ENCODE data around the gene SLC19A1. TPM values are rescaled to one million over a fixed set of nuclear protein-coding genes. Genes with fewer than 3 reads are reported as not detected.

The SLC19A1 gene
- total RNA-seq, 5 donors from 2014 or later (not counting 1 experiment from before 2014, with no cell fraction given) = 10.4 to 19.2 (median 16.4) TPM

DNA sequence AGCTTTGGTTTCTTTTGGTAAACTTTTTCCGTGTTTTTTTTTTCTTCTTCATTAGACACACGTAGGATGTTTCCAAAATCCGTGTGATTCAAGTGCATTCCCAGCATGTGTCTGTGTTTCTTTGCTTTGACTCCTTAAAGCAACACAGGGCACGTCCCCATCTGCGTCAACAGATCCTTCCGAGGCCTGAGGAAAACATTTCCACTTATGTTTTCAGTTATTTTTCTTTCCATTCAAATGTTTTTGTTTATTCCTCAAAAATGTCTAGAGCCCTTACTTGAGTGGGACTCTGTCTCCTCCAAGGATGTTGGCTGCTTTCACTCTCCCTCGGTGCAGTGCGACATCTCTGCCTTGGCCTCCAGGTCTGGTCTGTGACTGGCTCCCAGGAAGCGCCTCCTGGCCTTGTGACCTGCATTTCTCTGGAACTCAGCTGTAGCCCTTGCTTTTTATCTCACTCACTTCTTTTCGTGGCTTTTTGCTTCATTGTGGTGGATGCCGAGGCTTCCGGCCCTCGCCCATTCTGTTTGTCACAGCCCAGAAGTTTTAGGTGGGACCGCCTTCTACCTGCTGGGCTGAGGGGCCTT lies 31.3 kb upstream of the SLC19A1 start:
- H3K27me3 Mint-ChIP-seq = peaks cover 0 to 1% of the 10 kb centered on the region in 2 donors
- H3K36me3 Mint-ChIP-seq = no peaks in the 10 kb centered on the region
- 83% methylated on average over 9 of the region's 14 CpGs for WGBS (ENCODE audit: insufficient coverage)
- Histone ChIP-seq H3K4me3 (ENCODE audit: control insufficient read depth in 1 of 2, extremely low read depth in 1 of 2, low read length in 1 of 2) (no peak overlapping the region), H3K9me3 (no peaks in the 10 kb centered on the region), H3K36me3 (ENCODE audit: control insufficient read depth in 2 of 2, extremely low read depth in 1 of 2, insufficient read depth in 1 of 2, low read length in 1 of 2) (no peaks in the 10 kb centered on the region), H3K27ac (ENCODE audit: low read length) (no peak overlapping the region), H3K27me3 (replicated peaks in 1 of 2; ENCODE audit: control insufficient read depth in 2 of 2, extremely low read depth in 1 of 2, insufficient read depth in 2 of 2, low read length in 1 of 2) (peaks cover 0 to 20% of the 10 kb centered on the region in 2 experiments), H3K4me1 (ENCODE audit: control insufficient read depth in 1 of 2, extremely low read depth in 1 of 2, insufficient read depth in 2 of 2, low read length in 2 of 2) (no peaks in the 10 kb centered on the region)
- H3K4me3 Mint-ChIP-seq = no peak overlapping the region
- peak overlapping the region in 1 of 2 donors; percentile 53 for H3K27ac Mint-ChIP-seq
- POLR2A ChIA-PET = no interaction called here
- no peaks in the 10 kb centered on the region for H3K9me3 Mint-ChIP-seq
- no peaks in the 10 kb centered on the region for H3K4me1 Mint-ChIP-seq
- DNase-seq = no peak
- CTCF ChIA-PET = interaction anchor here (0.6 to 0.7 kb wide), 2 partner anchors 603 to 1080 kb away, joined by 3 to 4 read pairs; no protein-coding TSS in a partner anchor
- ATAC-seq (replicated peaks in 1 of 4) = peak in 1 of 4 experiments; percentile 17

DNA sequence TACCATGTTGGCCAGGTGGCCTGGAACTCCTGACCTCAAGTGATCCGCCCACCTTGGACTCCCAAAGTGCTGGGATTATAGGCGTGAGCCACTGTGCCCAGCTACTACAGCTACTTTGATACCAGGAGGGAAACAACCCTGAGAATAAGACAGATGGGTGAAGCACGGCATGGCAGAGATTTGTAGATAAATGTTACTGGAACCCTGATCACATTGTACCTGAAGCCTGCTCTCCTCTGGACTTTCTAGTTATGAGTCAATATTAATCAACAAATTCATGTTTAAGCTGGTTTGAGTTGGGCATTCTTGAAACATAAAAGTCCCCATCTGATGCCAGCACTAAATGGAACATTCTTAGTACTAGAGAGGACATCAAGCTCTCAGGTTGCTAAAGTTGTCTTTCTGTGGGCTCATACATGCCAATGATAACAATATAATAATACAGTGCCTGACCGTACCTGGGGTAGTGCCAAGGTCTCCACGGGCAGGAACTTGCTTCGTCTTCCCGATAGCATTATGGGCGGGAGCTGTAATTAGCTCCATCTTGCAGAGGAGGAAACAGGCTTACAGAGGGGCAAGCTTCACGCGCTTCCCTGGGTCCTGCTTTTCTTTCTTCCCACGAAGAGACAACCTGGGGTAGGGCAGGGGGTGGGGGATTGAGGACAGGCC lies 30.7 kb upstream of the SLC19A1 start:
- Mint-ChIP-seq H3K4me1 (no peaks in the 10 kb centered on the region), H3K9me3 (no peaks in the 10 kb centered on the region), H3K36me3 (no peaks in the 10 kb centered on the region), H3K27ac (no peak overlapping the region), H3K27me3 (peaks cover 0 to 1% of the 10 kb centered on the region in 2 donors), H3K4me3 (no peak overlapping the region)
- no peak for ATAC-seq (replicated peaks in 1 of 4)
- no peak for DNase-seq
- no peaks in the 10 kb centered on the region for H3K9me3 ChIP-seq
- ChIA-PET POLR2A (no interaction called here), CTCF (interaction anchor here (0.6 to 0.7 kb wide), 2 partner anchors 602 to 1079 kb away, joined by 3 to 4 read pairs; no protein-coding TSS in a partner anchor)
- no peaks in the 10 kb centered on the region for H3K36me3 ChIP-seq (ENCODE audit: control insufficient read depth in 2 of 2, extremely low read depth in 1 of 2, insufficient read depth in 1 of 2, low read length in 1 of 2)
- no peak overlapping the region for H3K27ac ChIP-seq (ENCODE audit: low read length)
- peaks cover 0 to 14% of the 10 kb centered on the region in 2 experiments for H3K27me3 ChIP-seq (replicated peaks in 1 of 2; ENCODE audit: control insufficient read depth in 2 of 2, extremely low read depth in 1 of 2, insufficient read depth in 2 of 2, low read length in 1 of 2)
- no peak overlapping the region for H3K4me3 ChIP-seq (ENCODE audit: control insufficient read depth in 1 of 2, extremely low read depth in 1 of 2, low read length in 1 of 2)
- no peaks in the 10 kb centered on the region for H3K4me1 ChIP-seq (ENCODE audit: control insufficient read depth in 1 of 2, extremely low read depth in 1 of 2, insufficient read depth in 2 of 2, low read length in 2 of 2)
- WGBS (ENCODE audit: insufficient coverage) = 83% methylated on average over 6 of the region's 11 CpGs

GRCh38 chr21:45572231-45572630 lies 30.0 kb upstream of the SLC19A1 start:
- Histone ChIP-seq H3K36me3 (ENCODE audit: control insufficient read depth in 2 of 2, extremely low read depth in 1 of 2, insufficient read depth in 1 of 2, low read length in 1 of 2) (no peaks in the 10 kb centered on the region), H3K4me3 (ENCODE audit: control insufficient read depth in 1 of 2, extremely low read depth in 1 of 2, low read length in 1 of 2) (no peak overlapping the region), H3K4me1 (ENCODE audit: control insufficient read depth in 1 of 2, extremely low read depth in 1 of 2, insufficient read depth in 2 of 2, low read length in 2 of 2) (no peaks in the 10 kb centered on the region), H3K27me3 (replicated peaks in 1 of 2; ENCODE audit: control insufficient read depth in 2 of 2, extremely low read depth in 1 of 2, insufficient read depth in 2 of 2, low read length in 1 of 2) (peaks cover 0 to 12% of the 10 kb centered on the region in 2 experiments), H3K9me3 (no peaks in the 10 kb centered on the region), H3K27ac (ENCODE audit: low read length) (no peak overlapping the region)
- WGBS (ENCODE audit: insufficient coverage) = 90% methylated on average over 3 of the region's 8 CpGs
- Mint-ChIP-seq H3K27me3 (peaks cover 0 to 1% of the 10 kb centered on the region in 2 donors), H3K4me3 (no peak overlapping the region), H3K36me3 (no peaks in the 10 kb centered on the region), H3K4me1 (no peaks in the 10 kb centered on the region), H3K9me3 (no peaks in the 10 kb centered on the region), H3K27ac (no peak overlapping the region)
- DNase-seq (no peak), ATAC-seq (replicated peaks in 1 of 4) (no peak)
- ChIA-PET POLR2A (no interaction called here), CTCF (no interaction called here)

GRCh38 chr21:45571641-45572040 lies 29.4 kb upstream of the SLC19A1 start:
- WGBS (ENCODE audit: insufficient coverage) = 76% methylated on average over 14 of the region's 15 CpGs
- no peak overlapping the region for H3K27ac Mint-ChIP-seq
- CTCF ChIA-PET = no interaction called here

GRCh38 chr21:45570826-45571601 lies 28.8 kb upstream of the SLC19A1 start:
- Mint-ChIP-seq H3K27ac (no peak overlapping the region), H3K4me1 (no peaks in the 10 kb centered on the region), H3K27me3 (no peaks in the 10 kb centered on the region), H3K4me3 (no peak overlapping the region), H3K9me3 (no peaks in the 10 kb centered on the region), H3K36me3 (no peaks in the 10 kb centered on the region)
- ATAC-seq (replicated peaks in 1 of 4) (no peak), DNase-seq (no peak)
- H3K27me3 ChIP-seq (replicated peaks in 1 of 2; ENCODE audit: control insufficient read depth in 2 of 2, extremely low read depth in 1 of 2, insufficient read depth in 2 of 2, low read length in 1 of 2) = peaks cover 0 to 3% of the 10 kb centered on the region in 2 experiments
- ChIA-PET POLR2A (no interaction called here), CTCF (no interaction called here)
- no peak overlapping the region for H3K27ac ChIP-seq (ENCODE audit: low read length)
- no peaks in the 10 kb centered on the region for H3K4me1 ChIP-seq (ENCODE audit: control insufficient read depth in 1 of 2, extremely low read depth in 1 of 2, insufficient read depth in 2 of 2, low read length in 2 of 2)
- H3K9me3 ChIP-seq = no peaks in the 10 kb centered on the region
- whole genome bisulfite sequencing (ENCODE audit: insufficient coverage) = 90% methylated on average over 16 of the region's 20 CpGs
- H3K36me3 ChIP-seq (ENCODE audit: control insufficient read depth in 2 of 2, extremely low read depth in 1 of 2, insufficient read depth in 1 of 2, low read length in 1 of 2) = no peaks in the 10 kb centered on the region
- H3K4me3 ChIP-seq (ENCODE audit: control insufficient read depth in 1 of 2, extremely low read depth in 1 of 2, low read length in 1 of 2) = no peak overlapping the region

More at GRCh38 chr21:45571641-45572040, 29.4 kb upstream of the SLC19A1 start:
- Histone ChIP-seq H3K4me3 (ENCODE audit: control insufficient read depth in 1 of 2, extremely low read depth in 1 of 2, low read length in 1 of 2) (no peak overlapping the region), H3K9me3 (no peaks in the 10 kb centered on the region), H3K27me3 (replicated peaks in 1 of 2; ENCODE audit: control insufficient read depth in 2 of 2, extremely low read depth in 1 of 2, insufficient read depth in 2 of 2, low read length in 1 of 2) (peaks cover 0 to 6% of the 10 kb centered on the region in 2 experiments), H3K27ac (ENCODE audit: low read length) (no peak overlapping the region), H3K36me3 (ENCODE audit: control insufficient read depth in 2 of 2, extremely low read depth in 1 of 2, insufficient read depth in 1 of 2, low read length in 1 of 2) (no peaks in the 10 kb centered on the region), H3K4me1 (ENCODE audit: control insufficient read depth in 1 of 2, extremely low read depth in 1 of 2, insufficient read depth in 2 of 2, low read length in 2 of 2) (no peaks in the 10 kb centered on the region)
- no peak overlapping the region for H3K4me3 Mint-ChIP-seq
- H3K4me1 Mint-ChIP-seq = no peaks in the 10 kb centered on the region
- no peak for ATAC-seq (replicated peaks in 1 of 4)
- peaks cover 0 to 1% of the 10 kb centered on the region in 2 donors for H3K27me3 Mint-ChIP-seq
- POLR2A ChIA-PET = no interaction called here
- no peak for DNase-seq
- no peaks in the 10 kb centered on the region for H3K9me3 Mint-ChIP-seq
- H3K36me3 Mint-ChIP-seq = no peaks in the 10 kb centered on the region

- H3K4me3 ChIP-seq (ENCODE audit: control insufficient read depth in 1 of 2, extremely low read depth in 1 of 2, low read length in 1 of 2) = no peak overlapping the region
- ATAC-seq (replicated peaks in 1 of 4) (no peak), DNase-seq (no peak)
- no peaks in the 10 kb centered on the region for H3K4me1 Mint-ChIP-seq
- no peak overlapping the region for H3K4me3 Mint-ChIP-seq
- H3K27me3 ChIP-seq (replicated peaks in 1 of 2; ENCODE audit: control insufficient read depth in 2 of 2, extremely low read depth in 1 of 2, insufficient read depth in 2 of 2, low read length in 1 of 2) = no peaks in the 10 kb centered on the region
- ChIA-PET CTCF (no interaction called here), POLR2A (no interaction called here)
- H3K4me1 ChIP-seq (ENCODE audit: control insufficient read depth in 1 of 2, extremely low read depth in 1 of 2, insufficient read depth in 2 of 2, low read length in 2 of 2) = no peaks in the 10 kb centered on the region
- no peaks in the 10 kb centered on the region for H3K36me3 ChIP-seq (ENCODE audit: control insufficient read depth in 2 of 2, extremely low read depth in 1 of 2, insufficient read depth in 1 of 2, low read length in 1 of 2)
- no peaks in the 10 kb centered on the region for H3K9me3 Mint-ChIP-seq
- no peak overlapping the region for H3K27ac Mint-ChIP-seq
- H3K36me3 Mint-ChIP-seq = no peaks in the 10 kb centered on the region
- no peak overlapping the region for H3K27ac ChIP-seq (ENCODE audit: low read length)
- H3K9me3 ChIP-seq = no peaks in the 10 kb centered on the region
- 86% methylated on average over 2 of the region's 7 CpGs for WGBS (ENCODE audit: insufficient coverage)
- no peaks in the 10 kb centered on the region for H3K27me3 Mint-ChIP-seq
Measured at GRCh38 chr21:45570071-45570470, 27.8 kb upstream of the SLC19A1 start.

Measured in T-cell (primary cell).